ENCODE data around the gene NRDE2. TPM values are rescaled to one million over a fixed set of nuclear protein-coding genes. Genes with fewer than 3 reads are reported as not detected.

The NRDE2 gene
- total RNA-seq, 1 donor from 2014 or later, result 20.8 TPM

DNA sequence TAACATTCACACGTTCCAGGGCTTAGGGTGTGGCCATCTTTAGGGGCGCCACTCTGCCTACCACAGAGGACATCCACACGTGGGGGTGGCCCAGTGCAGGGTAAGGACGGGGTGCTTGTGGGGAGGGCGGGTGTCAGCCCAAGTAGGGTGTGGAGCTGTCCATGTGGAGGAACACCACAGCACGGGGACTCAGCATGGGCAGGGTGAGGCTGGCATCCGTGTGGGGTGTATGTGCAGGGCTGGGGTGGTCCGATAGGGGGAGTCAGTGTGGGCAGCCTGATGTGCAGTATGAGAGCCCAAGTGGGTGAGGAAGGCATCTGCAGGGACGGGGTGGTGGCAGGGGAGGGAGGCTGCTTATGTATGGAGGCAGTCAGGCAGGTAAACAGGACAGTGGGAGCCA, 57.7 kb downstream of the NRDE2 start:
- Mint-ChIP-seq H3K27me3 (ENCODE audit: unreplicated experiment) (peaks cover 17% of the 10 kb centered on the region), H3K36me3 (ENCODE audit: low read depth, unreplicated experiment) (peaks cover 20% of the 10 kb centered on the region), H3K4me3 (ENCODE audit: unreplicated experiment) (no peak overlapping the region), H3K9me3 (ENCODE audit: unreplicated experiment) (no peaks in the 10 kb centered on the region), H3K27ac (ENCODE audit: unreplicated experiment) (no peak overlapping the region), H3K4me1 (ENCODE audit: unreplicated experiment) (peaks cover 23% of the 10 kb centered on the region)
- TF ChIP-seq, protein P1, sequence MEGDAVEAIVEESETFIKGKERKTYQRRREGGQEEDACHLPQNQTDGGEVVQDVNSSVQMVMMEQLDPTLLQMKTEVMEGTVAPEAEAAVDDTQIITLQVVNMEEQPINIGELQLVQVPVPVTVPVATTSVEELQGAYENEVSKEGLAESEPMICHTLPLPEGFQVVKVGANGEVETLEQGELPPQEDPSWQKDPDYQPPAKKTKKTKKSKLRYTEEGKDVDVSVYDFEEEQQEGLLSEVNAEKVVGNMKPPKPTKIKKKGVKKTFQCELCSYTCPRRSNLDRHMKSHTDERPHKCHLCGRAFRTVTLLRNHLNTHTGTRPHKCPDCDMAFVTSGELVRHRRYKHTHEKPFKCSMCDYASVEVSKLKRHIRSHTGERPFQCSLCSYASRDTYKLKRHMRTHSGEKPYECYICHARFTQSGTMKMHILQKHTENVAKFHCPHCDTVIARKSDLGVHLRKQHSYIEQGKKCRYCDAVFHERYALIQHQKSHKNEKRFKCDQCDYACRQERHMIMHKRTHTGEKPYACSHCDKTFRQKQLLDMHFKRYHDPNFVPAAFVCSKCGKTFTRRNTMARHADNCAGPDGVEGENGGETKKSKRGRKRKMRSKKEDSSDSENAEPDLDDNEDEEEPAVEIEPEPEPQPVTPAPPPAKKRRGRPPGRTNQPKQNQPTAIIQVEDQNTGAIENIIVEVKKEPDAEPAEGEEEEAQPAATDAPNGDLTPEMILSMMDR (IDR thresholded peaks at IDR 0.05; ENCODE audit: unreplicated experiment), result no peak
- no peak for DNase-seq (ENCODE audit: low spot score)

DNA sequence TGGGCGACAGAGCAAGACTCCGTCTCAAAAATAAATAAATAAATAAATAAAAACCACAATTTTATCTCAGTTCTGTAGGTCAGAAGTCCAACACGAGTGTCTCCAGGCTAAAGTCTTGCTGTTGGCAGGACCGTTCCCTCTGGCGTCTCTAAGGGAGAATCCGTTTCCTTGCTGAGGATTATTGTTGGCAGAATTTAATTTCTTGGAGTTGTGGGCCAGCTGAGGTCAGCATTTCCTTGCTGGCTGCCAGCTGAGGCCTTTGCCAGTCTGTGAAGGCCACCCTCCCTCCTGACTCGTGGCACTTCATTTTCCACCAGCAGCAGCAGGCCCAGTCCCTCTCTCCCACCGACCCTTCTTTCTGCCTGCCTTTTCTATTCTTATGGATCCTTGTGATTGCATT, 58.2 kb downstream of the NRDE2 start:
- no peak for DNase-seq (ENCODE audit: low spot score)
- no peaks in the 10 kb centered on the region for H3K9me3 Mint-ChIP-seq (ENCODE audit: unreplicated experiment)
- no peak overlapping the region for H3K4me3 Mint-ChIP-seq (ENCODE audit: unreplicated experiment)
- peaks cover 17% of the 10 kb centered on the region for H3K27me3 Mint-ChIP-seq (ENCODE audit: unreplicated experiment)
- H3K36me3 Mint-ChIP-seq (ENCODE audit: low read depth, unreplicated experiment), result peaks cover 23% of the 10 kb centered on the region
- peaks cover 19% of the 10 kb centered on the region for H3K4me1 Mint-ChIP-seq (ENCODE audit: unreplicated experiment)
- TF ChIP-seq, protein P1 (IDR thresholded peaks at IDR 0.05; ENCODE audit: unreplicated experiment), result no peak
- H3K27ac Mint-ChIP-seq (ENCODE audit: unreplicated experiment), result no peak overlapping the region

DNA sequence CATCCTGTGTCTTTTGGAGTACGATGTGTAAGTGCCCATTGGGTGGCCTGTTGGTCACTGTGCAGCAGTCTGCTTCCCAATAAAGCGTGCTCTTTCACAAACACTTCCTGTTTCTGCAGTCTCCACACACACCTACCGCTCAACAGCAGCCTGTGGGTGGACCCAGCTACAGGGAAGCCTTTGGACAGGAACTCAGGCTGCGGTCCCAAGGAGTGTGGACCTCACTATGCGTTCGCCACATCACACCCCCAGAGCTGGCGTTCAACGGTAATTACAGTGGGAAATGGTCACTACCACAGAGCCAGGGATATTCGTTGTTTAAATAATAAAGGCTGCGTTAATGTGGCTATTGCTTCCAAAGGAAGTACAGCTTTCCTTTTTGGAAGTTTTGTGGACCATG, 59.2 kb downstream of the NRDE2 start:
- Mint-ChIP-seq H3K4me1 (ENCODE audit: unreplicated experiment) (peaks cover 15% of the 10 kb centered on the region), H3K4me3 (ENCODE audit: unreplicated experiment) (no peak overlapping the region), H3K36me3 (ENCODE audit: low read depth, unreplicated experiment) (peaks cover 29% of the 10 kb centered on the region), H3K27me3 (ENCODE audit: unreplicated experiment) (peaks cover 14% of the 10 kb centered on the region), H3K9me3 (ENCODE audit: unreplicated experiment) (no peaks in the 10 kb centered on the region), H3K27ac (ENCODE audit: unreplicated experiment) (no peak overlapping the region)
- DNase-seq (ENCODE audit: low spot score), result no peak
- TF ChIP-seq, protein P1 (IDR thresholded peaks at IDR 0.05; ENCODE audit: unreplicated experiment), result no peak

DNA sequence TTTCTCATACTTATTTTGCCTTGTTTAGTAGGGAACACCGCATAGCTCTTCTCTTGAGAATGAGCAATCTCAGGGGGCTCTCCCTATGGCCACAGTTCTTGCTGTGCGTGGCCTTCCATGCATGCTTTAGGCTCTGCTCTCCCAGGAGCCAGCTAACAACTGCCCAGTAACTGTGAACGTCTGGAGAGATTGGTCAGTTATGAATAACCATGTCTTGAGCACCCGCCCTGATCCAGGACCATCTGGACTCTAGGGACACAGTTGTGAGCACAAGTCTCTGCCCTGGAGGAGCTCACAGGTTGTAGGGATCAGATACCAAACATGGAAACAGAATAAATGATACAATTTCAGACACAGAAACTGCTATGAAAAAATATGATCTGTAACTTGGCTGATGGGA, 63.3 kb downstream of the NRDE2 start:
- TF ChIP-seq, protein P1 (IDR thresholded peaks at IDR 0.05; ENCODE audit: unreplicated experiment), result no peak
- H3K4me3 Mint-ChIP-seq (ENCODE audit: unreplicated experiment), result no peak overlapping the region

DNA sequence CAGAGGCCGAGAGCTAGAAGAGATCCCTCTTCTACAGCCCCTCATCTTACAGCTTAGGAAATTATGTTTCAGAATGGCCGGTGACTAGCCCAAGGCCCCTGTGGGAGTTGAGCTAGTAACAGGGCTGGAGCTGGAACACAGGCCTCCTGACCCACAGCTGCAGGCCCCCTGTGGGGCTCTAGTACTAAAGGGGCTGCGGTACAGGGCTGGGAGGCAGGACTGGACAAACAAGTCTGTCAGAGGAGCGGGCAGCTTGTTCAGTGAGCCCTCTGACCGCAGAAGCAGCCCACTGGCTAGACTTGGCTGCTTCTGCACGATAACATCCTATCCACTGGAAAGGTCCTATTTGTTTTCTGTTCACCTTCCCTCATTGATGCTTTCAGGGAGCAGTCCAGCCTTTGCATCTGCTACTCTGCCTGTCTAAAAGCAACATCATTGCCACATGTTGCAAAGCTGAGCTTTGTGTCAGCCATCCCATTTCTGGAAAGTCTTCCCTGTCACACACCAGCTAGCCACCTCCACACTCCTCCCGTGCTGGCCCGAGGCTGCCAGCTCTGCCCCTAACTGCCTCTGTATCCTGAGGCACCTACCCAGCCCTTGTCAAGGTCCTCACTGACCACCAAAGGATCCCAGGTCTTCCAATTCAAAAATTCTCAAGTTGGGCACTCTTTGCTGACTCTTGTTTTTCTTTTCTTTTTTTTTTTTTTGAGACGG, 65.1 kb downstream of the NRDE2 start:
- peaks cover 48% of the 10 kb centered on the region for H3K36me3 Mint-ChIP-seq (ENCODE audit: low read depth, unreplicated experiment)
- peaks cover 2% of the 10 kb centered on the region for H3K27me3 Mint-ChIP-seq (ENCODE audit: unreplicated experiment)
- H3K27ac Mint-ChIP-seq (ENCODE audit: unreplicated experiment), result no peak overlapping the region
- no peaks in the 10 kb centered on the region for H3K4me1 Mint-ChIP-seq (ENCODE audit: unreplicated experiment)
- H3K4me3 Mint-ChIP-seq (ENCODE audit: unreplicated experiment), result no peak overlapping the region
- TF ChIP-seq, protein P1 (IDR thresholded peaks at IDR 0.05; ENCODE audit: unreplicated experiment), result no peak
- DNase-seq (ENCODE audit: low spot score), result no peak
- H3K9me3 Mint-ChIP-seq (ENCODE audit: unreplicated experiment), result no peaks in the 10 kb centered on the region

More for the DNA sequence above, 63.3 kb downstream of the NRDE2 start:
- no peak for DNase-seq (ENCODE audit: low spot score)
- Mint-ChIP-seq H3K9me3 (ENCODE audit: unreplicated experiment) (no peaks in the 10 kb centered on the region), H3K27me3 (ENCODE audit: unreplicated experiment) (peaks cover 2% of the 10 kb centered on the region), H3K4me1 (ENCODE audit: unreplicated experiment) (no peaks in the 10 kb centered on the region), H3K27ac (ENCODE audit: unreplicated experiment) (no peak overlapping the region), H3K36me3 (ENCODE audit: low read depth, unreplicated experiment) (peaks cover 48% of the 10 kb centered on the region)

Measured in endothelial cell (in vitro differentiated cells).